K562 (cell line): ENCODE results near the gene CYP4F11. TPM values are rescaled to one million over a fixed set of nuclear protein-coding genes. Genes with fewer than 3 reads are reported as not detected.

ENCODE experiments used
- ATAC-seq: fragments of 200-7000 bp; cut with Tn5 transposase; 3 replicates; pipeline ENCODE4 v1.9.1; 2020; ENCODE audit warnings: moderate library complexity
- BruUV-seq: library from RNA; stranded (reverse); fragments of 400-500 nt; replicated peaks from 2 replicates; lab custom pipeline; 2021; lab: Mats Ljungman, UMichigan
- CTCF ChIA-PET: fragments of 300-600 bp; formaldehyde crosslinking; extraction: SDS; loops from one replicate; lab custom pipeline; 2021; ENCODE audit warnings: low intra/inter-chr PET ratio; lab: Yijun Ruan, JAX
- POLR2A ChIA-PET: fragments of 300-600, 350-650 bp; sonication (Branson Sonifier 250); formaldehyde crosslinking; extraction: SDS; loops from one replicate; lab custom pipeline; 2021; ENCODE audit warnings: antibody characterized with exemption, inconsistent platforms; lab: Yijun Ruan, JAX
- DNase-seq, 4 experiments: peaks; one replicate each; pipeline versions ENCODE4 v3.0.0 to v3.0.0-alpha.2; 2011 to 2018; ENCODE audit warnings: low spot score in 3 of 4, mixed read lengths in 3 of 4; ENCODE audit errors: extremely low read depth in 1 of 4
- FAIRE-seq: peaks from 2 replicates; lab custom pipeline; 2011; peaks lifted over from hg19 to GRCh38; lab: Jason Lieb, UNC
- H2AFZ ChIP-seq: 2 replicates; pipeline ENCODE4 v1.6.0; 2011; ENCODE audit warnings: low read depth, low read length, control low read depth, inconsistent platforms
- H3K27ac ChIP-seq: fragments of 200-600 bp; 3 replicates; pipeline ENCODE4 v1.8.0; 2011; ENCODE audit warnings: low read depth, mild to moderate bottlenecking, control low read depth, inconsistent platforms, low read length, moderate library complexity, mixed read lengths; ENCODE audit errors: extremely low read depth
- H3K27me3 ChIP-seq, 2 experiments: fragments of 300-600 bp in 1 of 2; 2 replicates in 1 of 2; 3 replicates in 1 of 2; pipeline versions ENCODE4 v1.6.0 to v1.8.0; 2011; ENCODE audit warnings: inconsistent platforms in 2 of 2, low read length in 2 of 2, mild to moderate bottlenecking in 1 of 2, mixed read lengths in 1 of 2, moderate library complexity in 1 of 2; ENCODE audit not compliant: control insufficient read depth in 2 of 2, insufficient read depth in 2 of 2
- H3K36me3 ChIP-seq: fragments of 300-600 bp; 3 replicates; pipeline ENCODE4 v1.8.0; 2011; ENCODE audit warnings: mild to moderate bottlenecking, low read length, inconsistent platforms; ENCODE audit not compliant: control insufficient read depth, insufficient read depth
- H3K4me1 ChIP-seq, 2 experiments: fragments of 200-600 bp in 1 of 2; replicated peaks in 1 of 2; 2 replicates in 1 of 2; 3 replicates in 1 of 2; pipeline versions ENCODE4 v1.5.1 to v1.8.0; 2011; ENCODE audit warnings: inconsistent platforms in 2 of 2, low read length in 2 of 2, mild to moderate bottlenecking in 1 of 2, mixed read lengths in 1 of 2, moderate library complexity in 1 of 2; ENCODE audit not compliant: control insufficient read depth in 2 of 2, insufficient read depth in 2 of 2
- H3K4me2 ChIP-seq: 2 replicates; pipeline ENCODE4 v1.6.1; 2011; ENCODE audit warnings: low read length, control low read depth, inconsistent platforms, mixed read lengths; ENCODE audit not compliant: insufficient read depth
- H3K4me3 ChIP-seq: fragments of 200-600 bp; sonication (generic), shearing (Covaris generic); 2 replicates; pipeline ENCODE4 v1.5.1; 2016; ENCODE audit warnings: control low read depth, inconsistent platforms
- H3K79me2 ChIP-seq: fragments of 200-600 bp; 3 replicates; pipeline ENCODE4 v1.8.0; 2011; ENCODE audit warnings: low read length, inconsistent platforms; ENCODE audit not compliant: control insufficient read depth, insufficient read depth
- H3K9ac ChIP-seq, 2 experiments: 2 replicates each; pipeline versions ENCODE4 v1.6.0 to v1.6.1; 2011; ENCODE audit warnings: low read depth in 2 of 2, low read length in 2 of 2, control low read depth in 1 of 2, inconsistent platforms in 1 of 2, mild to moderate bottlenecking in 1 of 2, mixed read lengths in 1 of 2; ENCODE audit not compliant: insufficient read depth in 1 of 2
- H3K9me1 ChIP-seq: one replicate; pipeline ENCODE4 v1.6.0; 2011; ENCODE audit warnings: inconsistent platforms, mild to moderate bottlenecking, low read length, moderate library complexity; ENCODE audit not compliant: control insufficient read depth, insufficient read depth
- H3K9me3 ChIP-seq: replicated peaks from 2 replicates; pipeline ENCODE4 v1.5.1; 2011; ENCODE audit warnings: low read depth, low read length, inconsistent platforms; ENCODE audit not compliant: control insufficient read depth, insufficient read depth
- H4K20me1 ChIP-seq: replicated peaks from 2 replicates; pipeline ENCODE4 v1.6.1; 2011; ENCODE audit warnings: low read length, inconsistent platforms, mixed read lengths; ENCODE audit not compliant: control insufficient read depth, insufficient read depth
- EWSR1 ChIP-seq: fragments of 450-650 bp; IDR thresholded peaks from 2 replicates; pipeline ENCODE4 v1.6.1; 2018; ENCODE audit warnings: borderline replicate concordance, mild to moderate bottlenecking, low read depth, moderate library complexity; ENCODE audit not compliant: partially characterized antibody
- RBM25 ChIP-seq: fragments of 200-400 bp; formaldehyde crosslinking; IDR thresholded peaks from 2 replicates; pipeline ENCODE4 v1.6.1; 2018; ENCODE audit warnings: low read length, low read depth, moderate library complexity; ENCODE audit not compliant: severe bottlenecking
- ZNF316 ChIP-seq: fragments of 450-650 bp; IDR thresholded peaks from 2 replicates; pipeline ENCODE4 v1.6.1; 2016
- ZNF354B ChIP-seq: fragments of 250-450 bp; sonication (Bioruptor Pico); IDR thresholded peaks from 2 replicates; pipeline ENCODE4 v1.4.0; 2020
- ZNF507 ChIP-seq: conservative IDR thresholded peaks from 2 replicates; pipeline ENCODE4 v1.6.1; 2017; ENCODE audit warnings: missing genetic modification characterization, missing compliant biosample characterization
- ZNF75A ChIP-seq: fragments of 450-650 bp; formaldehyde crosslinking; IDR thresholded peaks from 2 replicates; pipeline ENCODE4 v1.4.0; 2020; ENCODE audit warnings: mild to moderate bottlenecking
- in situ Hi-C: fragments of 300-500 bp; cut with MboI; formaldehyde crosslinking; loops from 4 replicates; pipeline ENCODE4 v1.15.0; 2018; ENCODE audit warnings: inconsistent platforms, mixed read lengths
- intact Hi-C: fragments of 100-400 bp; cut with micrococcal nuclease; formaldehyde crosslinking; loops from 2 replicates; pipeline ENCODE4 v1.14.2; 2022
- polyA plus RNA-seq, 8 experiments: library from polyadenylated mRNA; depleted of rRNA in 4 of 8; stranded (reverse) in 5 of 8; unstranded in 3 of 8; fragments of >200 nt; fragmentation: Nextera tagmentation in 2 of 8; fragmentation: Illumina TruSeq in 1 of 8; extraction: Ambion mirVana in 2 of 8; extraction: Trizol in 1 of 8; gene quantifications; 2 replicates each; pipeline versions ENCODE4 v1.2.1 to v1.2.3, GENCODE V29; 2011 to 2014; ENCODE audit warnings: inconsistent platforms in 1 of 8, missing spikeins in 1 of 8
- total RNA-seq, 7 experiments: library from RNA; depleted of rRNA in 6 of 7; stranded (reverse); fragments of >200 nt in 6 of 7; fragmentation: Illumina TruSeq in 2 of 7; extraction: Trizol in 2 of 7; gene quantifications; 2 replicates each; pipeline versions ENCODE4 v1.2.1 to v1.2.3, GENCODE V29; 2011 to 2021; ENCODE audit warnings: low replicate concordance in 1 of 7
- TF ChIP-seq, protein P1 (sequence below): sonication (generic); formaldehyde crosslinking; IDR thresholded peaks from 2 replicates; pipeline ENCODE4 v1.8.0; 2022; ENCODE audit warnings: mild to moderate bottlenecking, missing genetic modification reagents, borderline replicate concordance
- TF ChIP-seq, protein P2 (sequence below), 2 experiments: IDR thresholded peaks; 2 replicates each; pipeline ENCODE4 v1.6.1; 2012; ENCODE audit warnings: improper control_type of control experiment in 2 of 2, low read depth in 2 of 2, low read length in 2 of 2, borderline replicate concordance in 1 of 2

The CYP4F11 gene
- total and polyA plus RNA-seq, 9 of the 15 experiments (the other 6 are each of a cell fraction or from before 2014, with no cell fraction given), result 0.03 TPM; not detected in 8

DNA sequence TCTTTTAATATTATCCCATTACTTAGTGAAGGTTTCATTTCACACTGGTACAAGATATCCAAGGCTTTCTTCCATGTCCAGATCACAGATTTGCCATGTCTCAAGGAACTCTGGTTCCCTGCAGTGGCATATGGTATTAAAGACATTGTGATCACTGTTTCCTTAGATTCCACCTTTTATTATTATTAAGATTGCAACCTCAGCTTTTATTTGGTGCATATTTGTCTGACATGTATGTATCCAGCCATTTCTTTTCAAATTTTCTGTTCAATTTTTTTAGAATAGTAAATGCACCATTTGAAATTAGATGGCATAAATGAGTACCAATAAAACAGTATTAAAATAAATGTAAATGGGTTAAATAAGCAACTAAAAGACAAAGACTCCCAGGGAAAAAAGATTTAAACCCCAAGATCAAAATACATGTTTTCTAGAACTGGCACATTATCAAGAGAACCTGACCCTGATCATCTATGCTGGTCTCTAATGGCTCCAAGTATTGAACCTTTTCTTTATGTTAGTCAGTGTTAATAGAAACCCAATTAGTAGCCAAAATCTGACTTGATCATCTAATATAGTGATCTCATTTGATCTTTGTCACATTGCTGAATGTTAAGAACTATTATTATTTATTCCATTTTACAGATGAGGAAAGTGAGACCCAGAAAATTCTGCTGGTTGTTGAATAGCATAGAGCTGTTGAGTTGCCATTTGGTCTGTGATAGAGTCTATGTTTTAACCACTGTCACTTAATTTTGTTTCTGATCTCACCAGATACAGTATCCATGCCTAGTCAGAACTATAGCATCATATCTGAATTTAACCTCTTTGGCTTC lies 14.1 kb upstream of the CYP4F11 start, which contains the start of gene OR10H4:
OR10H4 (plus strand) TSS at position 786 of the 836 bp plus-strand sequence; CDS start at position 786, 0 bp downstream.
- no peaks in the 10 kb centered on the region for H4K20me1 ChIP-seq
- TF ChIP-seq EWSR1 (no peak), RBM25 (peak; percentile 55), ZNF354B (CRISPR knock-in tag) (peak; percentile 89), ZNF316 (peak; percentile 53), ZNF75A (CRISPR knock-in tag) (no peak), ZNF507 (tag) (peak; percentile 98)
- TF ChIP-seq, protein P1, sequence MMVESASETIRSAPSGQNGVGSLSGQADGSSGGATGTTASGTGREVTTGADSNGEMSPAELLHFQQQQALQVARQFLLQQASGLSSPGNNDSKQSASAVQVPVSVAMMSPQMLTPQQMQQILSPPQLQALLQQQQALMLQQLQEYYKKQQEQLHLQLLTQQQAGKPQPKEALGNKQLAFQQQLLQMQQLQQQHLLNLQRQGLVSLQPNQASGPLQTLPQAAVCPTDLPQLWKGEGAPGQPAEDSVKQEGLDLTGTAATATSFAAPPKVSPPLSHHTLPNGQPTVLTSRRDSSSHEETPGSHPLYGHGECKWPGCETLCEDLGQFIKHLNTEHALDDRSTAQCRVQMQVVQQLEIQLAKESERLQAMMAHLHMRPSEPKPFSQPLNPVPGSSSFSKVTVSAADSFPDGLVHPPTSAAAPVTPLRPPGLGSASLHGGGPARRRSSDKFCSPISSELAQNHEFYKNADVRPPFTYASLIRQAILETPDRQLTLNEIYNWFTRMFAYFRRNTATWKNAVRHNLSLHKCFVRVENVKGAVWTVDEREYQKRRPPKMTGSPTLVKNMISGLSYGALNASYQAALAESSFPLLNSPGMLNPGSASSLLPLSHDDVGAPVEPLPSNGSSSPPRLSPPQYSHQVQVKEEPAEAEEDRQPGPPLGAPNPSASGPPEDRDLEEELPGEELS, result no peak
- TF ChIP-seq, protein P2, sequence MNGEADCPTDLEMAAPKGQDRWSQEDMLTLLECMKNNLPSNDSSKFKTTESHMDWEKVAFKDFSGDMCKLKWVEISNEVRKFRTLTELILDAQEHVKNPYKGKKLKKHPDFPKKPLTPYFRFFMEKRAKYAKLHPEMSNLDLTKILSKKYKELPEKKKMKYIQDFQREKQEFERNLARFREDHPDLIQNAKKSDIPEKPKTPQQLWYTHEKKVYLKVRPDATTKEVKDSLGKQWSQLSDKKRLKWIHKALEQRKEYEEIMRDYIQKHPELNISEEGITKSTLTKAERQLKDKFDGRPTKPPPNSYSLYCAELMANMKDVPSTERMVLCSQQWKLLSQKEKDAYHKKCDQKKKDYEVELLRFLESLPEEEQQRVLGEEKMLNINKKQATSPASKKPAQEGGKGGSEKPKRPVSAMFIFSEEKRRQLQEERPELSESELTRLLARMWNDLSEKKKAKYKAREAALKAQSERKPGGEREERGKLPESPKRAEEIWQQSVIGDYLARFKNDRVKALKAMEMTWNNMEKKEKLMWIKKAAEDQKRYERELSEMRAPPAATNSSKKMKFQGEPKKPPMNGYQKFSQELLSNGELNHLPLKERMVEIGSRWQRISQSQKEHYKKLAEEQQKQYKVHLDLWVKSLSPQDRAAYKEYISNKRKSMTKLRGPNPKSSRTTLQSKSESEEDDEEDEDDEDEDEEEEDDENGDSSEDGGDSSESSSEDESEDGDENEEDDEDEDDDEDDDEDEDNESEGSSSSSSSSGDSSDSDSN (IDR thresholded peaks at IDR 0.05; ENCODE audit: borderline replicate concordance in 1 of 2, low read depth in 2 of 2, low read length in 2 of 2), result no peak
- TF ChIP-seq, all 486 proteins: peak for 4
- H2AFZ ChIP-seq, result no peak within 1 kb of the TSS
- POLR2A ChIA-PET, result no interaction called here
- no peak within 1 kb of the TSS for H3K4me3 ChIP-seq
- no peaks in the 10 kb centered on the region; the same call in 2 of the 3 replicates for H3K79me2 ChIP-seq
- in situ Hi-C loops, result no loop called here
- H3K4me1 ChIP-seq, result no peaks in the 10 kb centered on the region
- H3K4me2 ChIP-seq, result no peak within 1 kb of the TSS
- FAIRE-seq (no peak), ATAC-seq (no peak), DNase-seq (no peak)
- no peak within 1 kb of the TSS for H3K27ac ChIP-seq
- intact Hi-C loops, result no loop called here
- H3K27me3 ChIP-seq, result no peaks in the 10 kb centered on the region
- H3K9me3 ChIP-seq, result no peaks in the 10 kb centered on the region; the same call in none of the 2 replicates
- no peak within 1 kb of the TSS for H3K9ac ChIP-seq
- H3K9me1 ChIP-seq, result no peaks in the 10 kb centered on the region
- no peaks in the 10 kb centered on the region for H3K36me3 ChIP-seq
- CTCF ChIA-PET, result no interaction called here
- no TSS peak for BruUV-seq
